GM18909 (cell line): ENCODE measurements around the gene TMEFF1.

ENCODE experiments used
- ATAC-seq: cut with Tn5 transposase; IDR thresholded peaks from one replicate; pipeline ENCODE4 v1.9.1; 2021; ENCODE audit warnings: mild to moderate bottlenecking; ENCODE audit not compliant: unreplicated experiment, poor library complexity

TMEFF1 gene

GRCh38 chr9:100567856-100568255 is 94.9 kb downstream of the TMEFF1 start:
- no peak for ATAC-seq

- no peak for ATAC-seq
Observed at GRCh38 chr9:100573655-100574260, 100.8 kb downstream of the TMEFF1 start.

GRCh38 chr9:100575006-100575405 is 102.1 kb downstream of the TMEFF1 start:
- ATAC-seq = no peak

GRCh38 chr9:100575765-100576386 is 102.9 kb downstream of the TMEFF1 start:
- ATAC-seq = no peak

GRCh38 chr9:100577776-100578448 is 105.0 kb downstream of the TMEFF1 start, which contains the start of gene CAVIN4:
Gene CAVIN4, plus strand, starts transcription at chr9:100578079. Its CDS starts 65 bp downstream, at chr9:100578144.
- no peak for ATAC-seq

GRCh38 chr9:100578610-100579009 is 105.7 kb downstream of the TMEFF1 start:
- no peak for ATAC-seq

GRCh38 chr9:100579665-100580064 is 106.7 kb downstream of the TMEFF1 start:
- ATAC-seq = no peak

- no peak for ATAC-seq
Observed at GRCh38 chr9:100580257-100580656, 107.3 kb downstream of the TMEFF1 start.

GRCh38 chr9:100581081-100581480 is 108.1 kb downstream of the TMEFF1 start:
- no peak for ATAC-seq

GRCh38 chr9:100581661-100582060 is 108.7 kb downstream of the TMEFF1 start:
- no peak for ATAC-seq

GRCh38 chr9:100583014-100583802 is 110.3 kb downstream of the TMEFF1 start:
- no peak for ATAC-seq

GRCh38 chr9:100584951-100585350 is 112.0 kb downstream of the TMEFF1 start:
- ATAC-seq = no peak

- no peak for ATAC-seq
Observed at GRCh38 chr9:100586093-100586492, 113.1 kb downstream of the TMEFF1 start.

GRCh38 chr9:100587375-100587774 is 114.4 kb downstream of the TMEFF1 start:
- ATAC-seq = no peak

- no peak for ATAC-seq
Observed at GRCh38 chr9:100589582-100589981, 116.6 kb downstream of the TMEFF1 start.

- ATAC-seq = no peak
Observed at GRCh38 chr9:100590481-100590880, 117.5 kb downstream of the TMEFF1 start.

GRCh38 chr9:100591139-100591538 is 118.2 kb downstream of the TMEFF1 start:
- no peak for ATAC-seq

- ATAC-seq = no peak
Observed at GRCh38 chr9:100591639-100592412, 118.9 kb downstream of the TMEFF1 start.

- no peak for ATAC-seq
Observed at GRCh38 chr9:100595391-100596199, 122.6 kb downstream of the TMEFF1 start.
